ENCODE measurements around the gene TMEM126B.

GRCh38 chr11:85673393-85673792, 45.0 kb downstream of the TMEM126B start:
- TF ChIP-seq RCOR1 (conservative IDR thresholded peaks at IDR 0.05; ENCODE audit: low read depth, low read length): no peak
- TF ChIP-seq POLR2AphosphoS5 (IDR thresholded peaks at IDR 0.05; ENCODE audit: low read length): no peak
- TF ChIP-seq CBFB (IDR thresholded peaks at IDR 0.05; ENCODE audit: low read depth): no peak
- TF ChIP-seq BHLHE40 (IDR thresholded peaks at IDR 0.05; ENCODE audit: borderline replicate concordance in 1 of 2, low read depth in 2 of 2, low read length in 1 of 2): no peak
- no peak for TF ChIP-seq POLR2A (IDR thresholded peaks at IDR 0.05; ENCODE audit: low read depth, low read length)
- no peak for TF ChIP-seq CHD1 (IDR thresholded peaks at IDR 0.05; ENCODE audit: low read depth, low read length)
- TF ChIP-seq CTCF (IDR thresholded peaks at IDR 0.05 in 2 of 3, conservative IDR thresholded peaks at IDR 0.05 in 1 of 3; ENCODE audit: control insufficient read depth in 2 of 3, extremely low read depth in 1 of 3, insufficient read depth in 1 of 3, low read depth in 3 of 3, low read length in 3 of 3): no peak
- no peak for TF ChIP-seq SMAD1 (IDR thresholded peaks at IDR 0.05; ENCODE audit: low read depth, partially characterized antibody)
- TF ChIP-seq RELA (IDR thresholded peaks at IDR 0.05; ENCODE audit: borderline replicate concordance, partially characterized antibody): no peak
- no peak for TF ChIP-seq POLR2AphosphoS2 (IDR thresholded peaks at IDR 0.05; ENCODE audit: low read depth, low read length)
- TF ChIP-seq POU2F2 (IDR thresholded peaks at IDR 0.05; ENCODE audit: borderline replicate concordance, low read depth, low read length): no peak
- no peak for TF ChIP-seq ESRRA (IDR thresholded peaks at IDR 0.05; ENCODE audit: low read length)

Measured in GM12878 (cell line).